GM20431 (cell line): ENCODE results near the gene S1PR3.

Experiments
- in situ Hi-C: fragments of 300-500 bp; cut with MseI, MboI; formaldehyde crosslinking; loops from one replicate; pipeline ENCODE4 v1.15.0; 2020; ENCODE audit warnings: low sequenced_read_pairs; ENCODE audit not compliant: unreplicated experiment

Gene S1PR3

GRCh38 chr9:88988796-88989641, 2.2 kb upstream of the S1PR3 start:
- in situ Hi-C loops: no loop called here

- in situ Hi-C loops: no loop called here
These were observed 1.1 kb upstream of the S1PR3 start for GRCh38 chr9:88990041-88990728.

GRCh38 chr9:88990729-88991065, 571 bp upstream of the S1PR3 start:
- in situ Hi-C loops: no loop called here

GRCh38 chr9:88992556-88992955, 1.3 kb downstream of the S1PR3 start:
- in situ Hi-C loops: no loop called here

GRCh38 chr9:88993327-88993726, 2.1 kb downstream of the S1PR3 start:
- in situ Hi-C loops: no loop called here

GRCh38 chr9:88993871-88994460, 2.7 kb downstream of the S1PR3 start:
- in situ Hi-C loops: no loop called here

- in situ Hi-C loops: no loop called here
These were observed 3.4 kb downstream of the S1PR3 start for GRCh38 chr9:88994469-88995199.

GRCh38 chr9:88995200-88995577, 3.9 kb downstream of the S1PR3 start:
- in situ Hi-C loops: no loop called here

- in situ Hi-C loops: no loop called here
These were observed 4.4 kb downstream of the S1PR3 start for GRCh38 chr9:88995627-88996026.

GRCh38 chr9:88996046-88996920, 5.0 kb downstream of the S1PR3 start:
- in situ Hi-C loops: no loop called here

- in situ Hi-C loops: no loop called here
These were observed 5.6 kb downstream of the S1PR3 start for GRCh38 chr9:88996921-88997235.

GRCh38 chr9:88997646-88998045, 6.4 kb downstream of the S1PR3 start:
- in situ Hi-C loops: no loop called here

GRCh38 chr9:88998503-88998902, 7.2 kb downstream of the S1PR3 start:
- in situ Hi-C loops: no loop called here

GRCh38 chr9:88998911-88999310, 7.6 kb downstream of the S1PR3 start:
- in situ Hi-C loops: no loop called here

- in situ Hi-C loops: loop anchor here (10.0 kb wide), 1 partner anchor 406 kb away; no protein-coding TSS in a partner anchor
These were observed 9.1 kb downstream of the S1PR3 start for GRCh38 chr9:89000371-89000781.

GRCh38 chr9:89000973-89001916, 10.0 kb downstream of the S1PR3 start:
- in situ Hi-C loops: loop anchor here (10.0 kb wide), 1 partner anchor 406 kb away; no protein-coding TSS in a partner anchor

- in situ Hi-C loops: loop anchor here (10.0 kb wide), 1 partner anchor 407 kb away; no protein-coding TSS in a partner anchor
These were observed 10.8 kb downstream of the S1PR3 start for GRCh38 chr9:89001917-89002540.

GRCh38 chr9:89002987-89003386, 11.7 kb downstream of the S1PR3 start:
- in situ Hi-C loops: loop anchor here (10.0 kb wide), 1 partner anchor 408 kb away; no protein-coding TSS in a partner anchor
